H1 (cell line): ENCODE results near the gene HIVEP2. TPM values are rescaled to one million over a fixed set of nuclear protein-coding genes. Genes with fewer than 3 reads are reported as not detected.

Experiments
- CTCF ChIA-PET: fragments of 300-600 bp; sonication (Branson Sonifier 250); formaldehyde crosslinking; loops from one replicate; lab custom pipeline; 2021; ENCODE audit not compliant: partially characterized antibody; lab: Charles Lee
- POLR2A ChIA-PET: fragments of 300-600 bp; sonication (Branson Sonifier 250); formaldehyde crosslinking; loops from one replicate; lab custom pipeline; 2021; ENCODE audit warnings: inconsistent platforms; ENCODE audit not compliant: partially characterized antibody; lab: Charles Lee
- DNase-seq, 2 experiments: peaks; one replicate each; pipeline versions ENCODE4 v3.0.0 to v3.0.0-alpha.2; 2010 to 2022; ENCODE audit warnings: low spot score in 2 of 2, low read depth in 1 of 2, mixed read lengths in 1 of 2
- FAIRE-seq: peaks from 2 replicates; lab custom pipeline; 2011; peaks lifted over from hg19 to GRCh38; lab: Jason Lieb, UNC
- H2AFZ ChIP-seq: 2 replicates; pipeline ENCODE4 v1.8.1; 2012; ENCODE audit warnings: low read length, inconsistent platforms
- H2AK5ac ChIP-seq: 2 replicates; pipeline ENCODE4 v1.6.1; 2013; ENCODE audit warnings: low read depth, low read length
- H2BK120ac ChIP-seq: replicated peaks from 2 replicates; pipeline ENCODE3; 2013; ENCODE audit warnings: low read depth, low read length, inconsistent platforms
- H2BK12ac ChIP-seq: 2 replicates; pipeline ENCODE4 v1.6.1; 2013; ENCODE audit warnings: low read depth, low read length
- H2BK15ac ChIP-seq: 2 replicates; pipeline ENCODE4 v1.6.1; 2013; ENCODE audit warnings: low read length
- H2BK20ac ChIP-seq: 2 replicates; pipeline ENCODE4 v1.6.1; 2013; ENCODE audit warnings: low read length
- H2BK5ac ChIP-seq: 2 replicates; pipeline ENCODE4 v1.6.1; 2013; ENCODE audit warnings: low read depth, low read length
- H3K14ac ChIP-seq: 2 replicates; pipeline ENCODE4 v1.6.1; 2013; ENCODE audit warnings: inconsistent platforms; ENCODE audit not compliant: insufficient read length
- H3K18ac ChIP-seq: 2 replicates; pipeline ENCODE4 v1.6.1; 2013; ENCODE audit warnings: low read length; ENCODE audit errors: extremely low read depth
- H3K23ac ChIP-seq: 2 replicates; pipeline ENCODE4 v1.6.1; 2013; ENCODE audit warnings: inconsistent platforms; ENCODE audit not compliant: insufficient read length
- H3K23me2 ChIP-seq: 2 replicates; pipeline ENCODE4 v1.6.1; 2013; ENCODE audit warnings: low read depth, low read length
- H3K27ac ChIP-seq: 2 replicates; pipeline ENCODE4 v1.6.1; 2011; ENCODE audit warnings: low read depth, low read length, inconsistent platforms
- H3K27me3 ChIP-seq, 4 experiments: replicated peaks in 1 of 4; 1 replicate in 1 of 4; 2 replicates in 3 of 4; pipeline versions ENCODE4 v1.6.1 to v1.8.1; 2011 to 2013; ENCODE audit warnings: low read length in 3 of 4, mild to moderate bottlenecking in 3 of 4, inconsistent platforms in 2 of 4, mixed read lengths in 2 of 4, moderate library complexity in 1 of 4; ENCODE audit not compliant: control insufficient read depth in 3 of 4, insufficient read depth in 3 of 4; ENCODE audit errors: extremely low read depth in 1 of 4
- H3K36me3 ChIP-seq, 4 experiments: 2 replicates each; pipeline versions ENCODE4 v1.6.1 to v1.8.1; 2011 to 2013; ENCODE audit warnings: mild to moderate bottlenecking in 4 of 4, low read length in 3 of 4, moderate library complexity in 2 of 4, control low read depth in 1 of 4, inconsistent platforms in 1 of 4; ENCODE audit not compliant: insufficient read depth in 4 of 4, control insufficient read depth in 2 of 4
- H3K4ac ChIP-seq: replicated peaks from 2 replicates; pipeline ENCODE3; 2013; ENCODE audit warnings: low read length, low read depth, mixed read lengths, inconsistent platforms; ENCODE audit not compliant: insufficient read length
- H3K4me1 ChIP-seq, 4 experiments: replicated peaks in 1 of 4; 1 replicate in 1 of 4; 2 replicates in 3 of 4; pipeline versions ENCODE4 v1.6.1 to v1.8.1; 2011 to 2013; ENCODE audit warnings: low read length in 3 of 4, inconsistent platforms in 2 of 4, mixed read lengths in 1 of 4; ENCODE audit not compliant: insufficient read depth in 4 of 4, control insufficient read depth in 3 of 4
- H3K4me2 ChIP-seq, 2 experiments: 2 replicates each; pipeline versions ENCODE4 v1.6.1 to v1.8.1; 2011 to 2013; ENCODE audit warnings: low read depth in 2 of 2, low read length in 2 of 2, control low read depth in 1 of 2, inconsistent platforms in 1 of 2, mild to moderate bottlenecking in 1 of 2; ENCODE audit not compliant: insufficient read depth in 1 of 2
- H3K4me3 ChIP-seq, 4 experiments: fragments of 200-600, 300-600 bp in 1 of 4; sonication (generic), shearing (Covaris generic), sonication (Bioruptor Twin) in 1 of 4; 2 replicates each; pipeline versions ENCODE4 v1.5.1 to v1.8.1; 2011 to 2016; ENCODE audit warnings: low read length in 4 of 4, low read depth in 3 of 4, control low read depth in 2 of 4, inconsistent platforms in 2 of 4, mild to moderate bottlenecking in 2 of 4, mixed read lengths in 1 of 4, moderate library complexity in 1 of 4; ENCODE audit not compliant: insufficient read depth in 2 of 4; ENCODE audit errors: extremely low read depth in 1 of 4
- H3K56ac ChIP-seq: replicated peaks from 2 replicates; pipeline ENCODE3; 2013; ENCODE audit warnings: low read depth, mild to moderate bottlenecking, mixed read lengths, low read length, inconsistent platforms; ENCODE audit not compliant: insufficient read length
- H3K79me1 ChIP-seq: 2 replicates; pipeline ENCODE4 v1.6.1; 2013; ENCODE audit warnings: low read depth, low read length, control low read depth
- H3K79me2 ChIP-seq, 2 experiments: 2 replicates each; pipeline versions ENCODE4 v1.6.1 to v1.8.1; 2012 to 2013; ENCODE audit warnings: low read length in 2 of 2, mild to moderate bottlenecking in 2 of 2, inconsistent platforms in 1 of 2; ENCODE audit not compliant: insufficient read depth in 2 of 2, control insufficient read depth in 1 of 2
- H3K9ac ChIP-seq, 4 experiments: replicated peaks in 1 of 4; 1 replicate in 1 of 4; 2 replicates in 3 of 4; pipeline versions ENCODE4 v1.6.1 to v1.8.1; 2011 to 2013; ENCODE audit warnings: low read depth in 3 of 4, low read length in 3 of 4, control low read depth in 2 of 4, mild to moderate bottlenecking in 2 of 4, moderate library complexity in 2 of 4, inconsistent platforms in 1 of 4; ENCODE audit errors: extremely low read depth in 1 of 4
- H3K9me3 ChIP-seq, 2 experiments: 2 replicates each; pipeline versions ENCODE4 v1.6.1 to v1.8.1; 2012 to 2013; ENCODE audit warnings: mild to moderate bottlenecking in 2 of 2, moderate library complexity in 2 of 2, control low read depth in 1 of 2, inconsistent platforms in 1 of 2, low read depth in 1 of 2, low read length in 1 of 2, mixed read lengths in 1 of 2; ENCODE audit not compliant: insufficient read depth in 2 of 2
- H4K20me1 ChIP-seq, 2 experiments: replicated peaks in 1 of 2; 2 replicates each; pipeline versions ENCODE3 to v1.8.1; 2011 to 2013; ENCODE audit warnings: inconsistent platforms in 2 of 2, low read length in 2 of 2, mild to moderate bottlenecking in 1 of 2; ENCODE audit not compliant: insufficient read depth in 2 of 2, control insufficient read depth in 1 of 2
- H4K5ac ChIP-seq: 2 replicates; pipeline ENCODE4 v1.6.1; 2013; ENCODE audit warnings: low read length, low read depth, mixed read lengths, inconsistent platforms; ENCODE audit not compliant: insufficient read length
- H4K8ac ChIP-seq: 2 replicates; pipeline ENCODE4 v1.8.0; 2013; ENCODE audit warnings: mild to moderate bottlenecking, moderate library complexity, low read length, inconsistent platforms; ENCODE audit not compliant: insufficient read depth; ENCODE audit errors: extremely low read depth
- H4K91ac ChIP-seq: replicated peaks from 2 replicates; pipeline ENCODE3; 2013; ENCODE audit warnings: low read length, mixed read lengths, inconsistent platforms; ENCODE audit not compliant: insufficient read length
- EGR1 ChIP-seq: IDR thresholded peaks from 2 replicates; pipeline ENCODE4 v1.6.1; 2011; ENCODE audit warnings: low read depth, low read length, borderline replicate concordance
- JUN ChIP-seq: IDR thresholded peaks from 2 replicates; pipeline ENCODE4 v1.6.1; 2011; ENCODE audit warnings: low read depth, mild to moderate bottlenecking, improper control_type of control experiment, low read length
- WGBS, 2 experiments: shearing (Covaris generic) in 1 of 2; methylation state at CpG; one replicate each; pipeline versions ENCODE4 v1.1.6 to v1.1.7; 2013 to 2015; ENCODE audit warnings: low lambda C conversion rate in 2 of 2, mixed read lengths in 2 of 2, inconsistent platforms in 1 of 2, low coverage in 1 of 2, missing lambda C conversion rate in 1 of 2; ENCODE audit not compliant: insufficient replicate concordance in 2 of 2, insufficient coverage in 1 of 2, insufficient read length in 1 of 2; ENCODE audit errors: extremely low coverage in 1 of 2, missing lambda C conversion rate in 1 of 2; 5-methylcytosine and 5-hydroxymethylcytosine counted together
- polyA plus RNA-seq, 7 experiments: library from polyadenylated mRNA; depleted of rRNA in 3 of 7; stranded (reverse) in 5 of 7; unstranded in 2 of 7; fragments of >200 nt in 5 of 7; fragments of 200-250 nt in 2 of 7; gene quantifications; 1 replicate in 5 of 7; 2 replicates in 1 of 7; 4 replicates in 1 of 7; pipeline versions ENCODE4 v1.2.1 to v1.2.3, GENCODE V29; 2011 to 2013; ENCODE audit warnings: missing spikeins in 2 of 7, mixed read lengths in 2 of 7
- total RNA-seq: library from RNA; stranded (reverse); fragmentation: NEBNext Ultra II Directional; extraction: Animal tissue kit (Norgen Biotek cat#: 25700); gene quantifications from 2 replicates; pipeline ENCODE4 v1.2.1, GENCODE V29; 2021

Gene HIVEP2
- total and polyA plus RNA-seq, 2 of the 8 experiments (the other 6 are each of a cell fraction or from before 2014, with no cell fraction given), result 2.2 to 6.1 TPM

- H3K14ac ChIP-seq, result no peak overlapping the region
- no peak overlapping the region for H4K8ac ChIP-seq
- no peak for DNase-seq
- H3K18ac ChIP-seq, result no peak overlapping the region
- H2BK120ac ChIP-seq, result no peak overlapping the region
- no peaks in the 10 kb centered on the region for H4K20me1 ChIP-seq
- ChIA-PET POLR2A (interaction anchor here (0.7 kb wide), 1 partner anchor 23 kb away, joined by 3 read pairs; no protein-coding TSS in a partner anchor), CTCF (interaction anchor here (0.7 kb wide), 1 partner anchor 161 kb away, joined by 3 read pairs; no protein-coding TSS in a partner anchor)
- no peak overlapping the region for H2BK15ac ChIP-seq
- H2AK5ac ChIP-seq, result no peak overlapping the region
- FAIRE-seq, result no peak
- no peak overlapping the region for H3K4me3 ChIP-seq
- H2BK5ac ChIP-seq, result no peak overlapping the region
- H3K23ac ChIP-seq, result no peak overlapping the region
- no peaks in the 10 kb centered on the region for H3K23me2 ChIP-seq
- H2BK20ac ChIP-seq, result no peak overlapping the region
- no peaks in the 10 kb centered on the region for H3K36me3 ChIP-seq
- H4K5ac ChIP-seq, result no peak overlapping the region
- H3K56ac ChIP-seq, result no peak overlapping the region
- no peaks in the 10 kb centered on the region for H3K27me3 ChIP-seq
- no peak overlapping the region for H2AFZ ChIP-seq
- no peak overlapping the region for H3K9ac ChIP-seq
- 89% methylated on average over 2 of the region's 3 CpGs; no CpG with 5 or more reads in 1 of the 2 experiments for WGBS, 2 experiments
- no peaks in the 10 kb centered on the region for H3K9me3 ChIP-seq
- H2BK12ac ChIP-seq, result no peak overlapping the region
- no peak overlapping the region for H4K91ac ChIP-seq
- H3K79me2 ChIP-seq, result no peaks in the 10 kb centered on the region
- no peaks in the 10 kb centered on the region for H3K79me1 ChIP-seq
- no peak overlapping the region for H3K4me2 ChIP-seq
- no peak overlapping the region for H3K27ac ChIP-seq
- no peak overlapping the region for H3K4ac ChIP-seq
- H3K4me1 ChIP-seq, result no peaks in the 10 kb centered on the region
- TF ChIP-seq JUN, result no peak
- no peak for TF ChIP-seq EGR1
Measured at GRCh38 chr6:142722012-142722411, 223.0 kb downstream of the HIVEP2 start.
